Measurements from ENCODE around the gene NOP16.
A peak's percentile ranks its signal among the peaks of the same experiment; 100 is the strongest.

NOP16 gene

GRCh38 chr5:176360894-176361436 is 27.4 kb downstream of the NOP16 start:
- peak in 1 of 2 donors; percentile 10 for DNase-seq (ENCODE audit: low read depth in 2 of 2)

- no peak for DNase-seq (ENCODE audit: low read depth in 2 of 2)
These were observed 28.7 kb downstream of the NOP16 start for GRCh38 chr5:176359658-176360057.

- no peak for DNase-seq (ENCODE audit: low read depth in 2 of 2)
These were observed 32.2 kb downstream of the NOP16 start for GRCh38 chr5:176356179-176356566.

GRCh38 chr5:176355400-176356178 is 32.8 kb downstream of the NOP16 start:
- no peak for DNase-seq (ENCODE audit: low read depth in 2 of 2)

- no peak for DNase-seq (ENCODE audit: low read depth in 2 of 2)
These were observed 34.9 kb downstream of the NOP16 start for GRCh38 chr5:176353533-176353932.

- DNase-seq (ENCODE audit: low read depth in 2 of 2), result no peak
These were observed 36.1 kb downstream of the NOP16 start for GRCh38 chr5:176352116-176352878.

- DNase-seq (ENCODE audit: low read depth in 2 of 2), result no peak
These were observed 38.0 kb downstream of the NOP16 start for GRCh38 chr5:176350416-176350815.

GRCh38 chr5:176342766-176343458 is 45.5 kb downstream of the NOP16 start:
- no peak for DNase-seq (ENCODE audit: low read depth in 2 of 2)

GRCh38 chr5:176342158-176342483 is 46.3 kb downstream of the NOP16 start:
- no peak for DNase-seq (ENCODE audit: low read depth in 2 of 2)

- no peak for DNase-seq (ENCODE audit: low read depth in 2 of 2)
These were observed 46.9 kb downstream of the NOP16 start for GRCh38 chr5:176341325-176342157.

GRCh38 chr5:176339304-176339703 is 49.1 kb downstream of the NOP16 start:
- DNase-seq (ENCODE audit: low read depth in 2 of 2), result no peak

- DNase-seq (ENCODE audit: low read depth in 2 of 2), result no peak
These were observed 50.5 kb downstream of the NOP16 start for GRCh38 chr5:176337913-176338312.

- no peak for DNase-seq (ENCODE audit: low read depth in 2 of 2)
These were observed 54.2 kb downstream of the NOP16 start for GRCh38 chr5:176334031-176334770.

Data from activated CD4-positive, alpha-beta T cell treated with anti-CD3 and anti-CD28 coated beads for 24 hours (primary cell).